HCT116 (cell line): ENCODE measurements around the gene TNFSF13. TPM values are rescaled to one million over a fixed set of nuclear protein-coding genes. Genes with fewer than 3 reads are reported as not detected.

ENCODE experiments used
- ATAC-seq: fragments of 200-7000 bp; cut with Tn5 transposase; 2 replicates; pipeline ENCODE4 v1.9.1; 2020; ENCODE audit warnings: mild to moderate bottlenecking, moderate library complexity
- BruUV-seq: library from RNA; stranded (reverse); fragments of 400-500 nt; replicated peaks from 2 replicates; lab custom pipeline; 2021; lab: Mats Ljungman, UMichigan
- CTCF ChIA-PET: fragments of 300-600 bp; sonication (Branson Sonifier 250); formaldehyde crosslinking; loops from one replicate; lab custom pipeline; 2021; ENCODE audit warnings: antibody characterized with exemption; lab: Charles Lee
- POLR2A ChIA-PET: fragments of 300-600, 350-600 bp; sonication (Branson Sonifier 250); formaldehyde crosslinking; loops from one replicate; lab custom pipeline; 2021; ENCODE audit warnings: antibody characterized with exemption; lab: Charles Lee
- RAD21 ChIA-PET, 2 experiments: fragments of 300-600 bp; sonication (Branson Sonifier 250); formaldehyde crosslinking; loops; one replicate each; lab custom pipeline; 2023; ENCODE audit warnings: low total read pairs in 2 of 2; ENCODE audit not compliant: uncharacterized antibody in 2 of 2, unreplicated experiment in 2 of 2, low non-redundant PET in 1 of 2; lab: Charles Lee
- DNase-seq: peaks from one replicate; pipeline ENCODE4 v3.0.0-alpha.2; 2010; ENCODE audit warnings: low read depth, low spot score
- H2AFZ ChIP-seq: fragments of 200-600 bp; shearing (Covaris generic), sonication (generic); 2 replicates; pipeline ENCODE4 v1.6.1; 2017; ENCODE audit warnings: low read depth, mixed run types, mixed read lengths, antibody characterized with exemption, low read length; ENCODE audit not compliant: poor library complexity, severe bottlenecking
- H3K27ac ChIP-seq: 2 replicates; pipeline ENCODE4 v1.5.1; 2012; ENCODE audit warnings: low read depth, low read length
- H3K27me3 ChIP-seq: fragments of 200-600 bp; sonication (generic); 2 replicates; pipeline ENCODE4 v1.6.1; 2016; ENCODE audit warnings: mixed run types, low read length, mixed read lengths; ENCODE audit not compliant: insufficient read depth
- H3K36me3 ChIP-seq, 2 experiments: fragments of 200-500 bp in 1 of 2; fragments of 200-600 bp in 1 of 2; sonication (Bioruptor generic) in 1 of 2; sonication (generic) in 1 of 2; 2 replicates each; pipeline versions ENCODE4 v1.5.1 to v1.6.1; 2014 to 2016; ENCODE audit warnings: low read length in 2 of 2, inconsistent platforms in 1 of 2, mixed read lengths in 1 of 2, mixed run types in 1 of 2; ENCODE audit not compliant: insufficient read depth in 2 of 2, control insufficient read depth in 1 of 2
- H3K4me1 ChIP-seq, 2 experiments: fragments of 200-600 bp in 1 of 2; sonication (generic) in 1 of 2; 2 replicates each; pipeline versions ENCODE4 v1.5.1 to v1.6.1; 2012 to 2017; ENCODE audit warnings: low read length in 2 of 2, inconsistent platforms in 1 of 2, mild to moderate bottlenecking in 1 of 2, mixed read lengths in 1 of 2, mixed run types in 1 of 2, moderate library complexity in 1 of 2; ENCODE audit not compliant: insufficient read depth in 2 of 2, control insufficient read depth in 1 of 2
- H3K4me2 ChIP-seq: fragments of 200-600 bp; sonication (generic); 2 replicates; pipeline ENCODE4 v1.6.1; 2017; ENCODE audit warnings: mixed run types, low read length, mixed read lengths
- H3K4me3 ChIP-seq, 2 experiments: fragments of 200-600 bp in 1 of 2; sonication (generic) in 1 of 2; replicated peaks in 1 of 2; 2 replicates each; pipeline ENCODE4 v1.5.1; 2011 to 2016; ENCODE audit warnings: low read length in 2 of 2, control low read depth in 1 of 2, low read depth in 1 of 2, mild to moderate bottlenecking in 1 of 2, mixed read lengths in 1 of 2, mixed run types in 1 of 2
- H3K79me2 ChIP-seq: fragments of 200-600 bp; sonication (generic); 2 replicates; pipeline ENCODE4 v1.6.1; 2017; ENCODE audit warnings: mild to moderate bottlenecking, mixed run types, low read length, moderate library complexity, mixed read lengths; ENCODE audit not compliant: insufficient read depth
- H3K9ac ChIP-seq: fragments of 200-600 bp; sonication (generic); 2 replicates; pipeline ENCODE4 v1.6.1; 2016; ENCODE audit warnings: low read length, mixed read lengths
- H3K9me2 ChIP-seq: fragments of 200-600 bp; sonication (generic), shearing (Covaris generic); 2 replicates; pipeline ENCODE4 v1.6.1; 2017; ENCODE audit warnings: mixed run types, mild to moderate bottlenecking, moderate library complexity; ENCODE audit not compliant: insufficient read depth
- H3K9me3 ChIP-seq, 2 experiments: fragments of 200-500 bp in 1 of 2; fragments of 200-600 bp in 1 of 2; sonication (Bioruptor generic) in 1 of 2; sonication (generic) in 1 of 2; 2 replicates each; pipeline ENCODE4 v1.6.1; 2014 to 2017; ENCODE audit warnings: low read length in 2 of 2, mixed read lengths in 2 of 2, inconsistent platforms in 1 of 2, low read depth in 1 of 2, mild to moderate bottlenecking in 1 of 2, mixed run types in 1 of 2, moderate library complexity in 1 of 2; ENCODE audit not compliant: control insufficient read depth in 1 of 2, insufficient read depth in 1 of 2
- H4K20me1 ChIP-seq: fragments of 200-600 bp; sonication (generic), shearing (Covaris generic); 2 replicates; pipeline ENCODE4 v1.6.1; 2017; ENCODE audit warnings: mixed run types, mild to moderate bottlenecking, moderate library complexity; ENCODE audit not compliant: insufficient read depth
- EZH2 ChIP-seq: fragments of 200-600 bp; sonication (generic); IDR thresholded peaks from 2 replicates; pipeline ENCODE4 v1.6.1; 2017; ENCODE audit warnings: antibody characterized with exemption, mixed run types
- FOSL1 ChIP-seq: IDR thresholded peaks from 2 replicates; pipeline ENCODE4 v1.6.1; 2012; ENCODE audit warnings: low read depth
- POLR2AphosphoS5 ChIP-seq: IDR thresholded peaks from 2 replicates; pipeline ENCODE4 v1.6.1; 2011; ENCODE audit warnings: mild to moderate bottlenecking, low read depth, low read length, moderate library complexity
- intact Hi-C: fragments of 100-400 bp; cut with micrococcal nuclease; formaldehyde crosslinking; loops from 2 replicates; pipeline ENCODE4 v1.10.0; 2022
- total RNA-seq: library from RNA; stranded (reverse); gene quantifications from one replicate; pipeline ENCODE4 v1.2.1, GENCODE V29; 2021; ENCODE audit not compliant: unreplicated experiment
- TF ChIP-seq, protein P1 (sequence below): IDR thresholded peaks from 2 replicates; pipeline ENCODE4 v1.6.1; 2012

Gene TNFSF13
- total RNA-seq, 1 experiment from 2014 or later = 0.71 TPM

DNA sequence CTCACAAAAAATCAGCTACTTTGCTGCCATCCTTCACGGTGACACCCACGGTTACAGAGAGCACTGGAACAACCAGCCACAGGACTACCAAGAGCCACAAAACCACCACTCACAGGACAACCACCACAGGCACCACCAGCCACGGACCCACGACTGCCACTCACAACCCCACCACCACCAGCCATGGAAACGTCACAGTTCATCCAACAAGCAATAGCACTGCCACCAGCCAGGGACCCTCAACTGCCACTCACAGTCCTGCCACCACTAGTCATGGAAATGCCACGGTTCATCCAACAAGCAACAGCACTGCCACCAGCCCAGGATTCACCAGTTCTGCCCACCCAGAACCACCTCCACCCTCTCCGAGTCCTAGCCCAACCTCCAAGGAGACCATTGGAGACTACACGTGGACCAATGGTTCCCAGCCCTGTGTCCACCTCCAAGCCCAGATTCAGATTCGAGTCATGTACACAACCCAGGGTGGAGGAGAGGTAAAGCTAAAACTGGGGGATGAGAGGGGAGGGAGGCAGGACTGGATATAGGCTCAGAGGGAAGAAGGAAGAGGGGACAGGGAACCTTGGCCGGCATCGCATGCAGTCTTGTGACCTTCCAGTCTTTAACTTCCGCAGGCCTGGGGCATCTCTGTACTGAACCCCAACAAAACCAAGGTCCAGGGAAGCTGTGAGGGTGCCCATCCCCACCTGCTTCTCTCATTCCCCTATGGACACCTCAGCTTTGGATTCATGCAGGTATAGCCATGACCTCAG, 21.5 kb downstream of the TNFSF13 start:
- no peak for DNase-seq
- H3K4me3 ChIP-seq = peak overlapping the region; percentile 17 to 24
- H3K4me2 ChIP-seq = peak overlapping the region; percentile 58
- ChIA-PET CTCF (interaction anchor here (0.7 to 1.2 kb wide), 3 partner anchors 19 to 461 kb away, joined by 3 to 5 read pairs (median 3); partner anchors contain the start of gene TNFSF12), POLR2A (interaction anchor here (1.1 to 1.7 kb wide), 3 partner anchors 48 to 107 kb away, joined by 3 to 10 read pairs (median 4); partner anchors contain the start of genes SAT2, TP53 and WRAP53), RAD21 (no interaction called here)
- H3K9me2 ChIP-seq = no peaks in the 10 kb centered on the region
- peaks cover 25 to 43% of the 10 kb centered on the region in 2 experiments for H3K36me3 ChIP-seq
- no TSS peak for BruUV-seq
- H3K79me2 ChIP-seq = peaks cover 66% of the 10 kb centered on the region
- H2AFZ ChIP-seq = no peak overlapping the region
- intact Hi-C loops = loop anchor here (5.0 kb wide), 1 partner anchor 257 kb away; no protein-coding TSS in a partner anchor
- H3K4me1 ChIP-seq = peaks cover 13 to 70% of the 10 kb centered on the region in 2 experiments
- no peaks in the 10 kb centered on the region for H3K9me3 ChIP-seq
- ATAC-seq = no peak
- peak overlapping the region; percentile 45 for H3K9ac ChIP-seq
- H3K27ac ChIP-seq = peak overlapping the region; percentile 66
- no peak for TF ChIP-seq FOSL1
- no peak for TF ChIP-seq EZH2
- TF ChIP-seq POLR2AphosphoS5 = no peak
- TF ChIP-seq, protein P1, sequence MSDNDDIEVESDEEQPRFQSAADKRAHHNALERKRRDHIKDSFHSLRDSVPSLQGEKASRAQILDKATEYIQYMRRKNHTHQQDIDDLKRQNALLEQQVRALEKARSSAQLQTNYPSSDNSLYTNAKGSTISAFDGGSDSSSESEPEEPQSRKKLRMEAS = no peak
- H3K27me3 ChIP-seq = no peaks in the 10 kb centered on the region
- H4K20me1 ChIP-seq = peaks cover 21% of the 10 kb centered on the region; the same call in 1 of the 2 replicates
